Measurements from ENCODE around the gene HPSE2.

HPSE2 gene

GRCh38 chr10:98420786-98421185 lies 814.9 kb downstream of the HPSE2 start:
- no peak for ATAC-seq (ENCODE audit: insufficient read depth, low read depth)
- H3K27ac ChIP-seq (ENCODE audit: low read length): no peak overlapping the region
- TF ChIP-seq CTCF (IDR thresholded peaks at IDR 0.05; ENCODE audit: borderline replicate concordance, extremely low read depth, low read length, poor library complexity, severe bottlenecking): no peak

GRCh38 chr10:98419469-98420261 lies 816.0 kb downstream of the HPSE2 start:
- H2AFZ ChIP-seq (ENCODE audit: low read depth, low read length): no peak overlapping the region
- no peaks in the 10 kb centered on the region for H3K79me2 ChIP-seq (ENCODE audit: insufficient read depth, low read length)
- no peak overlapping the region for H3K4me3 ChIP-seq (ENCODE audit: low read depth in 1 of 2, low read length in 2 of 2)
- H4K20me1 ChIP-seq (ENCODE audit: insufficient read depth, low read length): no peaks in the 10 kb centered on the region
- no peak overlapping the region for H3K9ac ChIP-seq (ENCODE audit: low read depth, low read length)
- H3K9me3 ChIP-seq (ENCODE audit: insufficient read depth, low read length, severe bottlenecking): no peaks in the 10 kb centered on the region
- TF ChIP-seq EZH2 (IDR thresholded peaks at IDR 0.05; ENCODE audit: borderline replicate concordance, low read depth, low read length, severe bottlenecking): no peak
- TF ChIP-seq CTCF (IDR thresholded peaks at IDR 0.05; ENCODE audit: borderline replicate concordance, extremely low read depth, low read length, poor library complexity, severe bottlenecking): no peak
- H3K4me2 ChIP-seq (ENCODE audit: insufficient read depth, low read length): no peak overlapping the region
- H3K27ac ChIP-seq (ENCODE audit: low read length): no peak overlapping the region
- H3K36me3 ChIP-seq (ENCODE audit: insufficient read depth, low read length): peaks cover 42% of the 10 kb centered on the region
- H3K4me1 ChIP-seq (ENCODE audit: insufficient read depth, low read length): peaks cover 9% of the 10 kb centered on the region
- DNase-seq: no peak
- ATAC-seq (ENCODE audit: insufficient read depth, low read depth): no peak
- no peaks in the 10 kb centered on the region for H3K27me3 ChIP-seq (ENCODE audit: insufficient read depth, low read length, poor library complexity)

More at GRCh38 chr10:98420786-98421185, 814.9 kb downstream of the HPSE2 start:
- Histone ChIP-seq H3K9ac (ENCODE audit: low read depth, low read length) (no peak overlapping the region), H3K9me3 (ENCODE audit: insufficient read depth, low read length, severe bottlenecking) (no peaks in the 10 kb centered on the region), H3K4me2 (ENCODE audit: insufficient read depth, low read length) (no peak overlapping the region), H3K79me2 (ENCODE audit: insufficient read depth, low read length) (no peaks in the 10 kb centered on the region), H3K4me3 (ENCODE audit: low read depth in 1 of 2, low read length in 2 of 2) (no peak overlapping the region), H2AFZ (ENCODE audit: low read depth, low read length) (no peak overlapping the region), H4K20me1 (ENCODE audit: insufficient read depth, low read length) (no peaks in the 10 kb centered on the region), H3K36me3 (ENCODE audit: insufficient read depth, low read length) (peaks cover 42% of the 10 kb centered on the region), H3K27me3 (ENCODE audit: insufficient read depth, low read length, poor library complexity) (no peaks in the 10 kb centered on the region), H3K4me1 (ENCODE audit: insufficient read depth, low read length) (no peaks in the 10 kb centered on the region)
- DNase-seq: no peak

GRCh38 chr10:98418665-98419468 lies 816.8 kb downstream of the HPSE2 start:
- Histone ChIP-seq H2AFZ (ENCODE audit: low read depth, low read length) (no peak overlapping the region), H3K9me3 (ENCODE audit: insufficient read depth, low read length, severe bottlenecking) (no peaks in the 10 kb centered on the region)
- ATAC-seq (ENCODE audit: insufficient read depth, low read depth): no peak

More at GRCh38 chr10:98418665-98419468, 816.8 kb downstream of the HPSE2 start:
- H3K27me3 ChIP-seq (ENCODE audit: insufficient read depth, low read length, poor library complexity): no peaks in the 10 kb centered on the region
- peaks cover 17% of the 10 kb centered on the region for H3K4me1 ChIP-seq (ENCODE audit: insufficient read depth, low read length)
- H3K4me2 ChIP-seq (ENCODE audit: insufficient read depth, low read length): no peak overlapping the region
- no peaks in the 10 kb centered on the region for H3K79me2 ChIP-seq (ENCODE audit: insufficient read depth, low read length)
- H3K36me3 ChIP-seq (ENCODE audit: insufficient read depth, low read length): peaks cover 41% of the 10 kb centered on the region
- no peak overlapping the region for H3K27ac ChIP-seq (ENCODE audit: low read length)
- H4K20me1 ChIP-seq (ENCODE audit: insufficient read depth, low read length): no peaks in the 10 kb centered on the region
- H3K9ac ChIP-seq (ENCODE audit: low read depth, low read length): no peak overlapping the region
- DNase-seq: no peak
- TF ChIP-seq EZH2 (IDR thresholded peaks at IDR 0.05; ENCODE audit: borderline replicate concordance, low read depth, low read length, severe bottlenecking): no peak
- TF ChIP-seq CTCF (IDR thresholded peaks at IDR 0.05; ENCODE audit: borderline replicate concordance, extremely low read depth, low read length, poor library complexity, severe bottlenecking): no peak
- no peak overlapping the region for H3K4me3 ChIP-seq (ENCODE audit: low read depth in 1 of 2, low read length in 2 of 2)

Data from DND-41 (cell line).